Hypothalamus (tissue), 51 donors: Measurements from ENCODE around the gene NAE1.
"Not testable (repeated sequence)": the region's sequence is repeated elsewhere in the genome, so short reads cannot be mapped to it uniquely, and the experiment has no call there.

Experiments used
- DNase-seq, 51 donors: peaks; one replicate each; lab custom pipeline; 2025; lab: John Stamatoyannopoulos, UW

The NAE1 gene

GRCh38 chr16:66830422-66831404 lies at the start of gene NAE1:
Gene NAE1 (minus strand): TSS chr16:66830976. CDS start chr16:66830899, 77 bp downstream.
- peak in 49 of 51 donors; percentile 37 to 89 (median 72) for DNase-seq

GRCh38 chr16:66878067-66878466 lies 47.3 kb upstream of the NAE1 start:
- DNase-seq: peak in 1 of 51 donors; percentile 23

- peak in 1 of 51 donors; percentile 3 for DNase-seq
Measured at GRCh38 chr16:66874079-66874775, 43.5 kb upstream of the NAE1 start.

- no peak for DNase-seq
Measured at GRCh38 chr16:66873685-66874055, 42.9 kb upstream of the NAE1 start.

GRCh38 chr16:66872943-66873684 lies 42.3 kb upstream of the NAE1 start:
- DNase-seq: peak in 50 of 51 donors; percentile 35 to 90 (median 72)

- no peak for DNase-seq
Measured at GRCh38 chr16:66872559-66872942, 41.8 kb upstream of the NAE1 start.

- no peak for DNase-seq
Measured at GRCh38 chr16:66871840-66872239, 41.1 kb upstream of the NAE1 start.

- DNase-seq: not testable (repeated sequence)
Measured at GRCh38 chr16:66871363-66871762, 40.6 kb upstream of the NAE1 start.

- DNase-seq: no peak
Measured at GRCh38 chr16:66869424-66869823, 38.6 kb upstream of the NAE1 start.

- no peak for DNase-seq
Measured at GRCh38 chr16:66863707-66864106, 32.9 kb upstream of the NAE1 start.

- DNase-seq: no peak
Measured at GRCh38 chr16:66862023-66862520, 31.3 kb upstream of the NAE1 start.

- DNase-seq: peak in 1 of 51 donors; percentile 1
Measured at GRCh38 chr16:66859397-66860068, 28.8 kb upstream of the NAE1 start.

- peak in 7 of 51 donors; percentile 5 to 53 (median 10) for DNase-seq
Measured at GRCh38 chr16:66858740-66859396, 28.1 kb upstream of the NAE1 start.

- no peak for DNase-seq
Measured at GRCh38 chr16:66857437-66857836, 26.7 kb upstream of the NAE1 start.

GRCh38 chr16:66856801-66857200 lies 26.0 kb upstream of the NAE1 start:
- DNase-seq: no peak

GRCh38 chr16:66856184-66856730 lies 25.5 kb upstream of the NAE1 start:
- DNase-seq: no peak

GRCh38 chr16:66853261-66854139 lies 22.7 kb upstream of the NAE1 start:
- DNase-seq: no peak
